Transverse colon (tissue), 4 donors: Measurements from ENCODE around the gene ZNF79.

Experiments used
- POLR2AphosphoS5 ChIP-seq, 3 donors: sonication (generic); formaldehyde crosslinking; IDR thresholded peaks; one replicate each; pipeline ENCODE4 v1.6.1; 2016; ENCODE audit warnings: antibody characterized with exemption in 3 of 3
- TF ChIP-seq, protein P1 (sequence below), 5 experiments: fragments of 200-600 bp in 3 of 5; fragments of 450-650 bp in 2 of 5; sonication (generic) in 3 of 5; IDR thresholded peaks; 1 replicate in 2 of 5; 2 replicates in 3 of 5; pipeline ENCODE4 v1.5.1; 2016 to 2017; ENCODE audit warnings: antibody characterized with exemption in 5 of 5, inconsistent platforms in 3 of 5, mild to moderate bottlenecking in 2 of 5, moderate library complexity in 1 of 5

DNA sequence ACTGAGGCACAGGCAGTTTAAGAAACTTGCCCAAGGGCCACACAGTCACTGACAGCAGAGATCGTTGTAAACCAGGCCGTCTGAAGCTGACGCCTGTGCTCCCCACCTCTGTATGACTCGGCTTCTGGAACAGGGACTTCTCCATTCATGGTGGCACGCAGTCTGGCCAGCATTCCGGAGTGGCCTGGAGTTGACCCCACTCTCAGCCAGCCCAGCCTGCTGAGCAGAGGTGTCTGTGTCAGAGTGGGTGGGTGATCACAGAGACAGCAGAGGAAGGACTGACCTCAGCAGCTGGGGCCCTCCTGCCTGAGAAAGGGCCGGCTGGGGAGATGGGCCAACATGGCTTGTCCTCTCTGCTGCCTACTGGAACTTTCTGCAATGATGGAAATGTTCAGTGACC lies 39.7 kb downstream of the ZNF79 start:
- TF ChIP-seq, protein P1, sequence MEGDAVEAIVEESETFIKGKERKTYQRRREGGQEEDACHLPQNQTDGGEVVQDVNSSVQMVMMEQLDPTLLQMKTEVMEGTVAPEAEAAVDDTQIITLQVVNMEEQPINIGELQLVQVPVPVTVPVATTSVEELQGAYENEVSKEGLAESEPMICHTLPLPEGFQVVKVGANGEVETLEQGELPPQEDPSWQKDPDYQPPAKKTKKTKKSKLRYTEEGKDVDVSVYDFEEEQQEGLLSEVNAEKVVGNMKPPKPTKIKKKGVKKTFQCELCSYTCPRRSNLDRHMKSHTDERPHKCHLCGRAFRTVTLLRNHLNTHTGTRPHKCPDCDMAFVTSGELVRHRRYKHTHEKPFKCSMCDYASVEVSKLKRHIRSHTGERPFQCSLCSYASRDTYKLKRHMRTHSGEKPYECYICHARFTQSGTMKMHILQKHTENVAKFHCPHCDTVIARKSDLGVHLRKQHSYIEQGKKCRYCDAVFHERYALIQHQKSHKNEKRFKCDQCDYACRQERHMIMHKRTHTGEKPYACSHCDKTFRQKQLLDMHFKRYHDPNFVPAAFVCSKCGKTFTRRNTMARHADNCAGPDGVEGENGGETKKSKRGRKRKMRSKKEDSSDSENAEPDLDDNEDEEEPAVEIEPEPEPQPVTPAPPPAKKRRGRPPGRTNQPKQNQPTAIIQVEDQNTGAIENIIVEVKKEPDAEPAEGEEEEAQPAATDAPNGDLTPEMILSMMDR (IDR thresholded peaks at IDR 0.05) = no peak
- TF ChIP-seq POLR2AphosphoS5 (IDR thresholded peaks at IDR 0.05) = no peak
